Measurements from ENCODE around the gene NOL11. TPM values are rescaled to one million over a fixed set of nuclear protein-coding genes. Genes with fewer than 3 reads are reported as not detected.
"Not testable (repeated sequence)": the region's sequence is repeated elsewhere in the genome, so short reads cannot be mapped to it uniquely, and the experiment has no call there.

NOL11 gene
- total RNA-seq, 1 donor from 2014 or later = 33.7 TPM

DNA sequence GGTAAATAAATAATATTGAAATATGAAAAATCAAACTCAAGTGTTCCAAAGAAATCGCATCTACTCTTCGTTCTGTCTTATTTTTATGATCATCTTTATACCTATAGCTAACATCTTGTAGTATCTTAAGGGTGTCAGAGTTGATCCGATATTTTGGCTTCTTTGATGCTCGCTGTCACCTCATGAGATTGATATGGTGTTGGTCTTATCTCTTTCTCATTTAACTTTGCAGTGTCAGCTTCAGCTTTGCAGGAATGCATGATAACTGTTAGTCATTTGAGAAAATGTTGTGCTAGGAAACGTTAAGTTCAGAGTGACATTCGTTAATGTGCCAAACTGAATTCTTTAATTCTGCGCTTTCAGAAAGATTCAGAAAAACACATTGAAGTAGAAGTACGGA is 19.4 kb downstream of the NOL11 start:
- H3K4me3 ChIP-seq (ENCODE audit: low read depth, low read length) = no peak overlapping the region
- DNase-seq (ENCODE audit: low read depth) = no peak
- TF ChIP-seq, protein P1, sequence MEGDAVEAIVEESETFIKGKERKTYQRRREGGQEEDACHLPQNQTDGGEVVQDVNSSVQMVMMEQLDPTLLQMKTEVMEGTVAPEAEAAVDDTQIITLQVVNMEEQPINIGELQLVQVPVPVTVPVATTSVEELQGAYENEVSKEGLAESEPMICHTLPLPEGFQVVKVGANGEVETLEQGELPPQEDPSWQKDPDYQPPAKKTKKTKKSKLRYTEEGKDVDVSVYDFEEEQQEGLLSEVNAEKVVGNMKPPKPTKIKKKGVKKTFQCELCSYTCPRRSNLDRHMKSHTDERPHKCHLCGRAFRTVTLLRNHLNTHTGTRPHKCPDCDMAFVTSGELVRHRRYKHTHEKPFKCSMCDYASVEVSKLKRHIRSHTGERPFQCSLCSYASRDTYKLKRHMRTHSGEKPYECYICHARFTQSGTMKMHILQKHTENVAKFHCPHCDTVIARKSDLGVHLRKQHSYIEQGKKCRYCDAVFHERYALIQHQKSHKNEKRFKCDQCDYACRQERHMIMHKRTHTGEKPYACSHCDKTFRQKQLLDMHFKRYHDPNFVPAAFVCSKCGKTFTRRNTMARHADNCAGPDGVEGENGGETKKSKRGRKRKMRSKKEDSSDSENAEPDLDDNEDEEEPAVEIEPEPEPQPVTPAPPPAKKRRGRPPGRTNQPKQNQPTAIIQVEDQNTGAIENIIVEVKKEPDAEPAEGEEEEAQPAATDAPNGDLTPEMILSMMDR (conservative IDR thresholded peaks at IDR 0.05; ENCODE audit: low read depth, low read length) = no peak

DNA sequence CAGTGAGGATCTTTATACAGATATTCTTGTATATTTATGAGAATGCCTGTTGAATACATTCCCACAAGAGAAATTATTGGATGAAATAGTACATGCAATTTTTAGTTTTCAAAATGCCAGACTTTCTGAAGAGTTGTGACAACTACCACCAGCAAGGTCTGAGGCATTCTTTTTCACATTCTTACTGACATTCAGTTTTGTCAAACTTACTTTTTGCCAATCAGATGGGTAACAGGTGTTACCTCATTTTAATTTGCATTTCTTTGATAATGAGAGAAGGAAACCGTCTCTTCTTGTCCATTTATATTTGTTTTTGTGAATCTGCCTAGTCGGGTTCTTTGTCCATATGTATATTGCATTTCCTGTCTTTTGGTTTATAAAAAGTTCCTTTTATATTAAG is 24.3 kb downstream of the NOL11 start:
- no peak overlapping the region for H3K4me3 ChIP-seq (ENCODE audit: low read depth, low read length)
- no peak for DNase-seq (ENCODE audit: low read depth)
- TF ChIP-seq, protein P1 (conservative IDR thresholded peaks at IDR 0.05; ENCODE audit: low read depth, low read length) = no peak

DNA sequence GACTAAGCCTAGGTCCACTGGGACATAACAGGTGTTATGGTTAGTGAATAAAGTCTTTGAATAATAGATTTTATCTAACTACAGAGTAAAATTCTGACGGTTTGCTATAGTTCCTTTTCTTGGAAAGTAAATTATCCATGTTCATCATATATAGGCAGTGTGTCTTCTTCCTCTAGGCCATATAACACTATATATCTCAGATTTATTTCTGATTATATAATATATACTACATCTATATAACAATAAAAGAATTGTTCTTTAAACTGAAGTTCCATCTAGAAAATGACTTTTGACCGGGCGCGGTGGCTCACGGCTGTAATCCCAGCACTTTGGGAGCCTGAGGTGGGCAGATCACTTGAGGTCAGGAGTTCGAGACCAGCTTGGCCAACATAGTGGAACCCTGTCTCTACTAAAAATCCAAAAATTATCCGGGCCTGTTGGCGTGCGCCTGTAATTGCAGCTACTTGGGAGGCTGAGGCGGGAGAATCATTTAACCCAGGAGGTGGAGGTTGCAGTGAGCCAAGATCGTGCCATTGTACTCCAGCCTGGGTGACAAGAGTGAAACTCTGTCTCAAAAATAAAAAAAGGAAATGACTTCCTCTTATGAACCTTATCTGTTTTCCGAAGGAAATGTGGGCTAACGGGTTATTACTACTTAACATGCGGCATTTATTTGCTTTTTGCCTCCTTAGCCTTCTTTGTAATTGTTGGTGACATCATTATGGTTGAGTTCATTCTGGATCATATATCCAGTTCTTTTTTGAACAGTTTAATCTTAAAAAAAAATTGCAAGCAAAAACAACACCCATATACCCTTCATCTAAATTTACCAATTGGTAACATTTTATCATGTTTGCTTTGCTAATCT is 29.2 kb downstream of the NOL11 start:
- DNase-seq (ENCODE audit: low read depth) = no peak
- H3K4me3 ChIP-seq (ENCODE audit: low read depth, low read length) = no peak overlapping the region
- TF ChIP-seq, protein P1 (conservative IDR thresholded peaks at IDR 0.05; ENCODE audit: low read depth, low read length) = no peak

DNA sequence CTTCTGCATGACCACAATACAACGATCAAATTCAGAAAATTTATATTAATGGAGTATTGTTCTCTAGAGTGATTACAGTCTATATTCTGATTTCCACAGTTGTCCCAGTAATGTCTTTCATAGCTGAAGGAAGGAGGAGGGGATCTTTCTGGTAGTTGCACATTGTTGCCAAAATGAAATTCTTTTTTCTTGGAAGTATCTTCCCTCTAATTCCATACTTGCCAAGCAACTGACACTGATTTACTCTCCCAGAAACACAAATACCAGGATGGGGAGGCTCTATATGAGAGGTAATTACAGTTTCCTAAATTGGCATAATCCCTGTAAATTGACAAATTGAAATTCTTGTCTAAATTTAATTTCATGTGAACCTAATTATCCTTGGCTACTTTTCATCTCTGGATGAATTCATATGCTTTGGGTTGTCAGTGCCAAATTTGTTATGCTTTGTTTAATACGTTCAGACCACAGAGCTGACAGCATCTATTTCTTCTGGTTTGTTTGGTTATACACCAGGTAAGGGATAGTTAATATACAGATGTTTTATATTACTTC is 30.0 kb downstream of the NOL11 start:
- DNase-seq (ENCODE audit: low read depth) = no peak
- no peak overlapping the region for H3K4me3 ChIP-seq (ENCODE audit: low read depth, low read length)
- TF ChIP-seq, protein P1 (conservative IDR thresholded peaks at IDR 0.05; ENCODE audit: low read depth, low read length) = no peak

DNA sequence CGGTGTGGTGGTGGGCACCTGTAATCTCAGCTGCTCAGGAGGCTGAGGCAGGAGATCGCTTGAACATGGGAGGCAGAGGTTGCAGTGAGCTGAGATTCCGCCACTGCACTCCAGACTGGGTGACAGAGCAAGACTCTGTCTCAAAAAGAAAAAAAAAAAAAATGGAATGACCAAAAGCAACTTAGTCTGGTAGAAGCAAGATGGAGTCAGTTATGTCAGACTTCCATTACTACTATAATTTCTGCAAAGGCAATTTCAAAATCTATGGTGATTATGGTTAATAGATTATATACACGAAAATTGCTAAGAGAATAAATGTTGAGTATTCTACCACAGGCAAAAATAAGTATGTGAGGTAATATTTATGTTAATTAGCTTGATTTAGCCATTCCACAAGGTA is 32.3 kb downstream of the NOL11 start:
- TF ChIP-seq, protein P1 (conservative IDR thresholded peaks at IDR 0.05; ENCODE audit: low read depth, low read length) = no peak
- DNase-seq (ENCODE audit: low read depth) = no peak
- no peak overlapping the region for H3K4me3 ChIP-seq (ENCODE audit: low read depth, low read length)

DNA sequence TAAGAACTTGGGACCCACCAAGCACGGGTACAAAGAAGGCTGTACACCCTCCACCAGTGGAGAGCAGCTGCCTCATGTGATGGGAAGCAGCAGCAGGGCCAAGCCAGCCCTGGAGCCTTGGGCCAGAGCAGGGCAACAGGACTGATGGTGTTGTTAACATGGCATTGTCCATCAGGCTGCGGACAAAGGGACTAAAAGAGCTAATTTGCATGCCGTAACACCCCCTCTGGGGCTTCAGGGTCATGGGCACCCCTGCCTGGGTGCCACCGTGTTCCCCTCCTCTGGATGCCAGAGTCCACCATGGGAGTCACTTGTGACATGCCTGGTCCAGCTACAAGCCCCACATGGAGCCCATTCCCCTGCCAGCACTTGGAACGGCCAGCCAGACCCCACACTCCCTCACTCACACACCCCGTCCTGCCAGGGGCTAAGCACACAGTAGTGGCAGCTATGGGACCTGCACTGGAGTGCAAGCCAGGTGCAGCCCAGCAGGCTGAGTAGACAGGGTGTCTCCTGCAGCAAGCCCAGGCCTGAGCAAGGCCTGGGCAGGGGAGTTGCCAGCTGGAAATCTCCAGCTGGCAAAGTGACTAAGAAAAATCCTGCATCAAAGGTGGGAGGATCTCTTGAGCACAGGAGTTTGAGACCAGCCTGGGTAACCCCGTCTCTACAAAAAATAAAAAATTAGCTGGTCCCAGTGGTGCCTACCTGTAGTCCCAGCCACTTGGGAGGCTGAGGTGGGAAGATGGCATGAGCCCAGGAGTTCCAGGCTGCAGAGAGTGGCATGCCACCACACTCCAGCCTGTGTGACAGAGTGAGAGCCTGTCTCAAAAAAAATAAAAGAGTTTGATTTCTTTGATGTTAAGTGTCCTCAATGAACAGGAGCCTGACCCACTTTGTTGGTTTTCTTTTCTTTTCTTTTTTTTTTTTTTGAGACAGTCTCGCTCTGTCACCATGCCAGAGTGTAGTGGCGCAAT is 33.7 kb downstream of the NOL11 start:
- no peak overlapping the region for H3K4me3 ChIP-seq (ENCODE audit: low read depth, low read length)
- TF ChIP-seq, protein P1 (conservative IDR thresholded peaks at IDR 0.05; ENCODE audit: low read depth, low read length) = no peak
- DNase-seq (ENCODE audit: low read depth) = no peak

DNA sequence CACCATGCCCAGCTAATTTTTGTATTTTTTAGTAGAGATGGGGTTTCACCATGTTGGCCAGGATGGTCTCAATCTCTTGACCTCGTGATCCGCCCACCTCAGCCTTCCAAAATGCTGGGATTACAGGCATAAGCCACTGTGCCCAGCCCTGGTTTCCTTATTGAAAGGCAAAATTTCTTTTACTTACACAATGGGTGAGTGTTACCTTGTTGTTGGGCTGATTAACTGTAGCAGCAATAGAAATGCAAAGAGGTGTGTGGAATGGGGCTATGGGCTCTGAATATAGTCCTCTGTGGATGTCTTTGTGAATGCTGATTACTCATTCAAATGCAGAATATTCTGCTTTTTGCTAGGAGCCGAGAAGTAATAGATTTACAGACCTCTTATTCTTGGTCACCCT is 34.4 kb downstream of the NOL11 start:
- not testable (repeated sequence) for DNase-seq (ENCODE audit: low read depth); H3K4me3 ChIP-seq (ENCODE audit: low read depth, low read length)
